HUDEP-2 (cell line): ENCODE measurements around the gene SUMO3.
A peak's percentile ranks its signal among the peaks of the same experiment; 100 is the strongest.
"Not testable (repeated sequence)": the region's sequence is repeated elsewhere in the genome, so short reads cannot be mapped to it uniquely, and the experiment has no call there.

ENCODE experiments used
- DNase-seq, 76 experiments: peaks; one replicate each; lab custom pipeline; 2025; ENCODE audit not compliant: unreplicated experiment in 76 of 76; lab: John Stamatoyannopoulos, UW

Gene SUMO3

DNA sequence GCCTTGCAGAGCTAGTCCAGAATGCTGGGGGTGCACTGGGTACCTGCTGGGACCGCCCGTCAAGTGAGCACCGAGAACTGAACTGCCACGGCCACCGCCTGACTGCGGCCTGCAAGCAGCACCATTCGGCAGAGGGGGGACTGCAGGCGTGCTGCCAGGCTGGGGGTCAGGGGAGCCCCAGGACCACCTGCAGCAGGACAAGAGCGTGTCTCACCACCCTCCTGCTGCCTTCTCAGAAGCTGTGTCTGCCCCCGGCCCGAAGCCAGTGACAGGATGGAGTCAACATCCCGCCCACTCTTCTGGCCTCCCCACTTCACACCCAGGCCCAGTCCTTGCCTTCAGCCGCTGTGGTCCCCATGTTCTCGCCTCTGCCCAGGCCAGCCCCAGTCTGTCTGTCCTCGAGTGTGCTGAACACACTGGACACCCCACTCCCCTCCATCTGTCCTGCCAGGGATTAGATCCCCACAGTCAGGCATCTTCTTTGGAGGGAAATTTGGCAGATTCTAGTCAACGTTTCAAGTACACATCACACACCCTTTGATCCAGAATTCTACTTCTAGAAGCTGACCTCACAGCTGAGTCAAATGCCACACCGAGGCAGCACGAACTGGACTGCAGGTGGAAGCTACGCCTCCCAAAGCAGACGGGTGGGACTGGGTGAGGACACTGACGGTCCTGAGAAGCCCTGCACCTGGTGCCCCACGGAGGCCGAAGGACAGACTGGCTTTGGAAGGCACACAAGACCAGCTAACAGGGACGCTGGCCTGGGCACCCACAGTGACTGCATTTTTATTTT, 29.6 kb upstream of the SUMO3 start:
- no peak for DNase-seq

DNA sequence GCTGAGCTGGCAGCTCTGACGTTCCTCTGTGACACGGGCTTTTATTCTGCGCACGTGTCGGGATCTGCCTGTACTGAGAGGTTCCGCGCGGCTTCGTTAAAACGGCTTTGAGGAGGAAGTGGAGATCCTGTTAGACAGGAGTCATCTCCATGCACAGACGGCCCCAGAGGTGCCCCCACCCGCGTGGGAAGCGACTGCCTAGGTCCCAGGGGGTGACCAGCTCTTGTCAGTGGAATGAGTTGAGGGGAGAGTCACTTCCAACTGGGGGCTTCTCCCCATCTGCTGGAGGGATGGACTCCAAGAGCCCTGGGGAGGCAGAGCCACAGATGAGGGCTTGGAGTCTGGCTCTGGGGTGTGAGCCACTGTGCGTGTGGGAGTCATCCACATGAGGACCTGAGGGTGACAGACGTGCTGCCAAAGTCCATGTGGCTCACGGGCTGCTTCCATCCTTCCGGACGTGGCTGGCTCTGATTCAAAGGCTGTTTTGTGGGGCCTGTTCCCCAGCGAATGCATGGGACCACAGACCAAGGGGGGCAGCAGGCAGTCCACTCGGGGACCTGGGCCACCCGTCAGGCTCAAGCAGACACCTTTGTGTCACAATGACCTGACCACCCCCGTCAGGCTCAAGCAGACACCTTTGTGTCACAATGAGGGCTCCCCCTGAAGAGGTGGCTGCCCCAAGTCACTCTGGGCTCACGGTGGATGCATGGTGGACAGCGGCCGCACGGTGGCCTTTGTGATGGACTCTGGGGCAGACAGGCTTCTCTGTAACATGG, 28.8 kb upstream of the SUMO3 start:
- peak in 64 of 76 experiments; percentile 23 to 77 (median 55) for DNase-seq

DNA sequence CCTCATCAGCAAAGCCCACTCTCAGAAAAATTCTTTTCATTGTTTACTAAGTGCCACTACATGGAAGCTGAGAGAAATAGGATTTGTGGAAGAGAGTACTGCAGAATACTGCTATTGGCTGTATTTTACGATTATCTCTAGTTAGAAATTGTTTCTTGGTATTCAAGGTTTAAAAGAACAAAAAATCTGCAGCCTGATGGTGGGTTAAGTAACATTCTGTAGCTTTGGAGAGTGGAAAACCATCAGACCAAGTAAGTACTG, 28.3 kb upstream of the SUMO3 start:
- no peak for DNase-seq

DNA sequence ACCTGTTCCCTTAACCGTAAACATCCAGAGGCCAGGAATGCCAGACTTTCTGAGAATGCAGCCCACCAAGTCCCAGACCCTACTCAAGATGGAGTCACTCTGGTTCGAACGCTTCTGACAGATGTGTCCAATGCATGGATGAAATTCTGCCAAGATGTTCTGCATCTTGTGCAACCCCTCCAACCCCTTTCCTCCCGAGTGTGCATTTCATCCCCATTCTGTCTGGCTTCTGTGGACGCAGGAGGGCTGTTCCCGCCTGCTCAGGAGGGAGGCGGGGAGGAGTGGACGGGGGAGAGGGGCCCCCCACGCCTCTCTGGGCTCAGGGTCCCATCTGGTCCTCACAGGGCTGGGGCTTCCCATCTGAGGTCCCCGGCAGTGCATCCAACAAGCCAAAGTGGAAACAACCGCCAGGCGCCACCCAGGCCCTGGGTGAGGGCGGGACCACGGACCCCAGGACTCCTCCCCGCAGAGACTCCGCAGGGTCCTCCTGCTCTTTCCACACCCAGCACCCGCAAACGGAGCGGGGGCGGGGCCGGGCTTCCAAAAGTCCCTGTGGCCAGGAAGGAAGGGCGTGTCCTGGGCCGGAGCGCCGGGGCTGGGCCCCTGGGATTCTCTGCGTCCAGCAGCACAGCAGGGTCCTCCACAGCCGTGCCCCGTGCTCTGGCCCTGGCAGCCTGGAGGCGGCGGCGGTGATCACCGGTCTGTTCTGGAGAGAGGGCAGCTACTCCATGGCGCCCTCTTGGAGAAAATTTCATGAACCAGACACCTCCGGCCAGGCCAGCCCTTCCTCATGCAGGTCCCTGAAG, 27.8 kb upstream of the SUMO3 start:
- DNase-seq, result peak in 71 of 76 experiments; percentile 14 to 94 (median 74)

DNA sequence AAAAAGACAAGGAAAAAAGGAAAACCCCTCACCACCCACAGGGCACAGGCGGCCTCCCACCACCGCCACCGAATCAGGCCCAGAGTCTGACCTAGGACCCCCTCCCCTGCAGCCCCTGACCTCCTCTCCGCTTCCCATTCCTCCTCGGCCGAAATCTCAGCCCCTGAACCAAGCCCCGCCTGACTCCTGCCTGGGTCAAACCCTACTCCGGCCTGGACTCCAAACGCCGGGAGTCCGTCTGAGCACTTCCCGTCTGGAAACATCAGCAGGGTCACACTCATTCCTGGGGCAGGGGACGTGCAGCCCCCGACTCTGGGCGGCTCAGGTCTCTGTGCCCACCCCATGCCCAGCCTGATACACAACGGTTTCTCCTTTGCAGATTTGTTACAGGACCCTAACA, 26.4 kb upstream of the SUMO3 start:
- no peak for DNase-seq

DNA sequence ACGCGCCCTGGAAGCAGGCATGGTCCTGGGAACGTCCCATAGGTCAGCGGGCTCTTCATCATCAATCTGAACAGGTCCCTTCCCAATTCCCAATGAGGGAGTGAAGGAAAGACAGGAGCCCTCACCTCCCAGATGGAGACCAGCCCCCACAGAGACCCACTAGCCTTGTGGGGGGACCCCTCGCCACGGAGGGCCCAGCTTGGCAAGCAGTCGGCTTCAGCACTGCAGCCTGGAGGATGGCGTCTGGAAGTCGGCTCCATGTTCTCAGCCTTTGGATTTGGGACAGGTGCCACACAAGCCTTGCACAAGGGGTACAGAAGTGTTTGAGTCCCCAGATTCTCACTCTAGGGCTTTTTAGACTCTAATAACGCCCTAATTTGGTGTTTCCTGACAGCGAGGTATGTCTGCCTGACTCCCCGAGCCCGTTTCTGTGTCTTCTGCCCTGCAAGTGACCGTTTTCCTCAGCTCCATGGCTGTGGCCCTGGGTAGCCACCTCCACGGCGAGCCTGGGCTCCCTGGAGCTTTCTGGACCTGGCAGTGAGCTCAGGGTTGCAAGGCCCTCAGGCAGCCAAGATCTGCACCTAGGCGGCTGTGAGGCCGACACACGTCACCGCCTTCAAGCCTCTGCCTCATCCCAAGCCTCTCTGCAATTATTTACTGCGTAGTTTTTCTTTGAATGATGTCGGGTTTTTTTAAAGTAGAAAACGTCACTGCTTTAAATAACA, 25.0 kb upstream of the SUMO3 start:
- DNase-seq, result no peak

DNA sequence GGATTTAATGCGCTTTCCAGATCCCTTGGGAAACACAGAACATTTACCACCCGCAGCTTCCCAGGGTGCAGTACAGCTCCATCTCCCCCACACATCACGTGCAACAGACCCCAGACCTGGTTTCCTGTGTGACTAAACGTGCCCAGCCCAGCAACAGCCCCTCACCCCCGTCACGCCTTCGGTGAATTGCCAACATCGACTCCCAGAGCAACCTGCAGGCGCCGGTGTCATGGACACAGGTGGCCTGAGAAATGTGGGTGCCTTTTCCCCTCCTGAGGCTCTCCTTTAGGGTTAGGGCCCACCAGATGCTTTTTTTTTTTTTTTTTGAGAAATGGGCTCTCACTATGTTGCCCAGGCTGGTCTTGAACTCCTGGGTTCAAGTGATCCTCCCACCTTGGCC, 24.2 kb upstream of the SUMO3 start:
- DNase-seq, result no peak

DNA sequence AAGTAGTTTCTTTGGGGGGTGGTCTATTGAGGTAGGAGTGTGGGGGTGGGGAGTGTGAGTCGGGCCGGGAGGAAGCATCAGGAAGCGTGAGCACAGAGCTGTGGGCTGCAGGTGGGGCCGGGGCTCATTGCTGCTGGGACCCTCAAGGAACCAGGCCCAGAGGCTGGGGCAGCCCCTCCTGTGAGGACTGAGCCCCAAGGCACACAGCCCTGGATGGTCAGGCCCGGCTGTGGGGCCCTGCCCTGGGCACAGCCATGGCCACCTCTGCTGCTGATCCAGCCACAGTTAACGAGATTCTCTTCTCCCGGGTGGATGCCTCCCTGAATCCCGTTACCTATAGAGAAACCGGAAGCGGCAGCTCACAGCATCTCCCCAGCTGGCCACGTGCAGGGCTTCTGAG, 22.9 kb upstream of the SUMO3 start:
- DNase-seq, result no peak

DNA sequence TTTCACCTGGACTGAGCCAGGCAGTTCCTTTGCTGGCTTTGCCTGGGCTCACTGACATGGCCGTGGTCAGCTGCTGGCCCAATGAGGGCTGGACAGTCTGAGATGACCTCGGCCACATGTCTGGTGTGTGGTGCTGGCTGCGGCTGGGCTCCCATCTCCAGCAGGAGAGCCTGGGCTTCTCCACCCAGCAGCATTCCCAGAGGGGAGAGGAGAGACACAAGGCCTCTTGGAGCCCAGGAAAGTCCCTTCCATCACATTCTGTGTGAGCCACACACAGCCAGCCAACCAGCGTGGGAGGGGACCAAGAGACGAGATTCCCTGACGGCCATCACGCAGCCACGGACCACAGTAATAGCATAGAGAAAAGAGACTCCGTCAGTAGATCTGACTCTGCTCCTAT, 21.1 kb upstream of the SUMO3 start:
- DNase-seq, result no peak

DNA sequence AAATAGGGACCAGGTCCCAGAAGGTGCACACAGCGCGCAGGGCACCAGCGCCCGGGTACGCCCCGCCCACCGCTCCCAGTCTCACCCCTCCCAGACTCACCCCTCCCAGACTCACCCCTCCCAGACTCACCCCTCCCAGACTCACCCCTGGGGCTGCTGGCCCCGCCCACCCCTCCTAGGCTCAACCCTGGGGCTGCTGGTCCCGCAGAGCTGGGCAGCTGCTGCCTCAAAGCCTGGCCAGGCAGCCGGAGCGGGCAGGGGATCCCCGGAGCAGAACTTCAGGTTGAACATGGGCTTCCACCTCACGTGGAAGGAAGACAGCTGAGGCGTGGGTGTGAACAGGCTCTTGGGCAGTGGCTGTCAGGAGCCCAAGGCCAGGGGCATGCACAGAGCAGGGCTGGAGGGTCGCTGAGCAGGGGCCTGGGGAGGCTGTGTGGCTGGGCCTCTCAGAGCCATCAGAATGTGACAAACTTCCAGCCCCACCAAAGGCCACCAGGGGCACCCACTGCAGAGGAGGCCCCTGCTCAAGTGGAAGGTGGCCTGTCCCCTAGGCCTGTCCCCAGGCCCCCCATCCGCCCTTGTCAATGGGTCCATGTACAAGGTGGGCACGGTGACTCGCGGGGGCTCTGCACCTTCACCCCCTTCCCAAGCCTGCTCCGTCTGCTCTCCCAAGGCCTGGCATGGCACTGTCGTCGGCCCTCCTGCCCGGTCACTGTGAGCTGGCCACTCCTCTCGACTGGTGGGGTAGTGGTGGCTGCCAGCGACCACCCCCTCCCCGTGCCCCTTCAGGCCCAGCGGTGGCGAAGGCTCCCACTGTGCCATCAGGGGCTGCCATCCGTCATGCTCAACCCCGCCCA, 20.4 kb upstream of the SUMO3 start:
- peak in 48 of 76 experiments; percentile 20 to 73 (median 48) for DNase-seq

DNA sequence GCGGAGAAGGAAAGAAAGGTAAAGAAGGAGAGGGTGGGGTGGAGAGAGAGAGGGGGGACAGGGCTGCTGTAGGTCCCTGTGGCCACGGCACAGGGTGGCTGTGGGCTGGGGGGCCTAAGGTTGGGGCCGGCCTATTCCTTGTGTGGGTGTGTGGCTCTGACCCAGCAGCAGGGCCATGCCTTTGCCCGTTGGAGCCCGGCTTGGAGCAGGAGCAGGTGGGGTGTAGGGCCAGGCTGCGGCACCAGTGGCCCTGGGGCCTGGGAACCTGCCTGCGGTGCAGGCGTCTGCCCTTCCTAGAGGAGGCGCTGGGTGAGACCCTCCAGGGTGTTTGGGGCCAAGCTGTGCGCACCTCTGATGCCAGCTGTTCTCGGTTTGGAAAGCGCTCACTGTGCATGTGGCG, 19.7 kb upstream of the SUMO3 start:
- DNase-seq, result no peak

DNA sequence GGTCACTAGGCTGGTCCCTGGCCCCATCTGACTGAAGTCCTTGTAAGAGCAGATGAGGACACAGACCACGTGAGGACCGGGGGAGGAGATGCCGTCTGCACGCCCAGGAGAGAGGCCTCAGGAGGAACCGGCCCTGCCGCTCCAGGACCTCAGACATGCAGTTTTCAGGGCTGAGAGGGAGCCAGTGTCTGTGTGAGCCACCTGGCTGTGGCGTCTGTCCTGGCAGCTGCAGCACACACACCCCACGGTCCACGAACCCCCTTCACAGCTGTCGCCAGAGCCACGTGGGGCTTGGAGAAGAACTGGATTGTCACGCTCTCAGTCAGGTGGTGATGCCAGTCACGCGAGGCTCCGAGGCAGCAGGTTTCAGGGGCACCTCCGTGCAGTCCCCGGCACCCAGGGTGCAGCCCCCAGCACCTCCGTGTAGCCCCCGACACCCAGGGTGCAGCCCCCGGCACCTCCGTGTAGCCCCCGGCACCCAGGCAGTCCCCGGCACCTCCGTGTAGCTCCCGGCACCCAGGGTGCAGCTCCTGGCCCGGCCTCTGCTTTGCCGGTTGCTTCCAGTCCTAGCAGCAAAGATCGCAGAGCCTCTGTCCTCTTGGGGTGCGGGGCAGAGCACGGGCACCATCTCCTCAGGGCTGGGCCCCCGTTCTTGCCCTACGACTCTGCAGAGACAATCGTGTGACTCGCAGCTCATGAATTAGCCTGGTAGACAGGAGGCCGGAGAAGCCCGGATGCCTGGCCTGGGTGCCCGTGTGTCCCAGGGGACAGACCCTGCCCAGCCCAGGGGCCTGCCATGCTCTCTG, 19.0 kb upstream of the SUMO3 start:
- peak in 70 of 76 experiments; percentile 10 to 85 (median 62) for DNase-seq

DNA sequence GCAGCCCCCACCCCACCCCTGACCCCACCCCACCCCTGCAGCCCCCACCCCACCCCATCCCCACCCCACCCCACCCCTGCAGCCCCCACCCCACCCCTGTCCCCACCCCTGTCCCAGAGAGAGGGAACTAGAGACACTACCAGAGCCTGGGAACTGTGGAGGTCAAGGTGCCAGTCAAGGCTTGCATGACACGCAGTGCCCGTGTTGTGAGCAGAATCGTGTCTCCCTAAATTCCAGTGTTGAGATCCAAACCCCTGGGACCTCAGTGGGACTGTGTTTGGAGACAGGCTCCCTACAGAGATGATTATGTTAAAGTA, 18.4 kb upstream of the SUMO3 start:
- DNase-seq, result no peak

DNA sequence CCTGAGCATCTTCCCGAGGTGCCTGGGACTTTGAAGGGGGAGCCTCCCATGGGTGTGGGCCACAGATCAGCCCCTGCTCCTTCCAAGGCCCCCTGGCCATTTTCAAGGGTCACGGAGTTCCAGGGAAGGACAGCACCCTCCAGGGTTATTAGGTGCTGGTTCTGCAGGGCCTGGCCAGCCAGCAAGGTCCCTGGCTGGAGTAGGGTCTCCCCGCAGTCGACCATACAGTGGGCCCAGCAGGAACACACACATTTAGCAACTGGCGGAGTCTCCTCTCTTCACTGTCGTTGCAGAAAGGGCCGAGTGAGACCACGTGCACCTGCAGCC, 17.7 kb upstream of the SUMO3 start:
- no peak for DNase-seq

DNA sequence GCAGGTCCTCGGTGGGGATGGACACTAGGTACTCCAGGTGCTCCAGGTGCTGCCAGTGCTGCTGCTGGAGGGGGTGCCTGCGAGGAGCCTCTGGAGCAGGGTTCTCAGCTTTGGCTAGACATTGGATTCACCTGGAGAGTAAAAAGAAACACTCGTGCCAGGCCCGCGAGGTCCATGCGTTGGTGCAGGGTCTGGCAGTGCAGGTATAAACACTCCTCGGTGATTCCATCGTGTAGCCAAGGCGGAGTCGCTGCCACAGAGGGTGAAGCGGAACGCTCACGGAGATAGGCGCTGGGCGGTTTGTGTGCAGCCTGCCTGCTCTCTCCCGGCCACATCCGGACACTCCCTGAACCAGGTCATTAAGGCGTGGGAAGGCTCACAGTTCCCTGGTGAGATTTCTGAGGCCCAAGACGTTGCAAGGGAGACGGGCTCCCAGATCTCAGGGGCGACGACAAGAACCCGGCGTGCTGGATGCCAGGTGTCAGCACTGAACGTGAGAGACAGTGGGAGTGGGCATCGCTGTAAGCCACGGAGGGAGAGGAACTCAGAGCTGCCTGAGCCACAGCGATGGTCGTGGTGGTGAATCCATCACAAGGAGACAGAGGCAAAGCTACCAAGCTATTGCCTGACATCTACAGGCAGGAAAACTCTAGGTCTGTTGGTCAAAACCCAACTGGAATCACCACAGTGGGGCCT, 17.2 kb upstream of the SUMO3 start:
- no peak for DNase-seq

DNA sequence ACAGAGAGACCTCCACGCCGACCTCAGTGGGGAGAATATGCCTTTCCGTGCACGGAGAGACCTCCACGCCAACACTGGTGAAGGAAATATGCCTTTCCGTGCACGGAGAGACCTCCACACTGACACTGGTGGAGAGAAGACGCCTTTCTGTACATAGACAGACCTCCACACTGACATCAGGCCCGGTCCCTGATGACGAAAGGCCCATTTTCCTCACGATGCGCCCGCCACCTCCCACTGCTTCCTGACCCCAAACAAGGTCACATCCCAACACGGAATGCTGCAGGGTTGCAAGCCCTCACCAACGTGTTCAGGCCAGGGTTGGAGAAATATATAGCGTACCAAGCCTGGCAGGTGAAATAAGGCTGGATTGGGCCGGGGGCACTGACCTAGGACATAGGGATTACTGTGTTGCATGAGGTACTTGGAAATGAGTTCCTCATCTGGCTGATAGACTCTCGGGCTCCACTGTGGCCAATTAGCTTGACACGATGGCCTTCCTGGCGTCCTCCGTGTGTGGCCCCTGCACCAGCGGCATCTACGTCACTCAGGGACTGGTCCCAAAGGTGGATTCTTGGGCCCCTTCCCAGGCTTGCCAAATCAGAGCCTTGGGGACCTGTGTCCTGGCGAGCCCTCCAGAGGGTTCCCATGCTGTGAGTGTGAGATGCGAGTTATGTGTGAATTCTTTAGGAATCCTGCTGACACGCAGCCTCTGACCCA, 16.5 kb upstream of the SUMO3 start:
- no peak for DNase-seq

DNA sequence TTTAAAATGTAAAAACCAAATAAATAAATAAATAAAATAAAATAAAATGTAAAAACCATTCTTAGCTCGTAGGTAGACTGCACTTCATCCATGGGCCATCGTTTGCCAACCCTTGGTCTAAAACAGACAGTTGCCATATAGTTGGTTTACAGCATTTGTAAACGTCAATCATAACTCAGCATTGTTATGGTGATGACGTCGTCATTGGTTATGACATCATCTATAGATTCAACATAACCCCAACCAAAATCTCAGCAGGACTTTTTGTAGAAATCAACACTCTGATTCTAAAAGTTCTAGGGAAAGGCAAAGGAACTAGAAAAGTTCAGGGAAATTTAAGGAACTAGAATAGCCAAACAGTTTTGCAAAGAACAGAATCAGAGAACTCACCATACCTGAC, 15.8 kb upstream of the SUMO3 start:
- DNase-seq, result no peak

DNA sequence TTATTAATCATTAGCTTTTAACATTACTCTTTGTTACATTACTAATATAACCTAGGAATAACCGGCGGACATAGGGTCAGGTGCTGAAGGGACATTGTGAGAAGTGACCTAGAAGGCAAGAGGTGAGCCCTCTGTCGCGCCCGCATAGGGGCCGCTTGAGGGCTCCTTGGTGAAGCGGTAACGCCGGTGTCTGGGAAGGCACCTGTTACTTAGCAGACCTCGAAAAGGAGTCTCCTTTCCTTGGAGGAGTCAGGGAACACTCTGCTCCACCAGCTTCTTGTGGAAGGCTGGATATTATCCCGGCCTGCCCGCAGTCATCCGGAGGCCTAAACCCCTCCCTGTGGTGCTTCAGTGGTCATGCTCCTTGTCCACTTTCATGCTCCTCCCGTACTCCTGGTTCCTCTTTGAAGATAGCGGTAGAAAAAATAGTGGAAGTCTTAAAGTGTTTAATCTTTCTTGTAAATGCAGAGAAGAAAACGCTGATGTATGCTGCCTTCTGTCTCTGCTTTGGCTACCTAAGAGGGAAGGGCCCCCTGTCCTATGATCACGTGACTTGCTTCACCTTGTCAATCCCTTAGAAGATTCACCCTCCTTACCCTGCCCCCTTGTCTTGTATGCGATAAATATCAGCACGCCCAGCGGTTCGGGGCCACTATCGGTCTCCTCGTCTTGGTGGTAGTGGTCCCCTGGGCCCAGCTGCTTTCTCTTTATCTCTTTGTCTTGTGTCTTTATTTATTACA, 14.8 kb upstream of the SUMO3 start:
- DNase-seq, result not testable (repeated sequence)
